ENCODE measurements around the gene NFKB1.
"Not testable (repeated sequence)": the region's sequence is repeated elsewhere in the genome, so short reads cannot be mapped to it uniquely, and the experiment has no call there.

Gene NFKB1

GRCh38 chr4:102566426-102566825 lies 65.3 kb downstream of the NFKB1 start:
- no peak for DNase-seq (ENCODE audit: low spot score)
- TF ChIP-seq, protein P1, sequence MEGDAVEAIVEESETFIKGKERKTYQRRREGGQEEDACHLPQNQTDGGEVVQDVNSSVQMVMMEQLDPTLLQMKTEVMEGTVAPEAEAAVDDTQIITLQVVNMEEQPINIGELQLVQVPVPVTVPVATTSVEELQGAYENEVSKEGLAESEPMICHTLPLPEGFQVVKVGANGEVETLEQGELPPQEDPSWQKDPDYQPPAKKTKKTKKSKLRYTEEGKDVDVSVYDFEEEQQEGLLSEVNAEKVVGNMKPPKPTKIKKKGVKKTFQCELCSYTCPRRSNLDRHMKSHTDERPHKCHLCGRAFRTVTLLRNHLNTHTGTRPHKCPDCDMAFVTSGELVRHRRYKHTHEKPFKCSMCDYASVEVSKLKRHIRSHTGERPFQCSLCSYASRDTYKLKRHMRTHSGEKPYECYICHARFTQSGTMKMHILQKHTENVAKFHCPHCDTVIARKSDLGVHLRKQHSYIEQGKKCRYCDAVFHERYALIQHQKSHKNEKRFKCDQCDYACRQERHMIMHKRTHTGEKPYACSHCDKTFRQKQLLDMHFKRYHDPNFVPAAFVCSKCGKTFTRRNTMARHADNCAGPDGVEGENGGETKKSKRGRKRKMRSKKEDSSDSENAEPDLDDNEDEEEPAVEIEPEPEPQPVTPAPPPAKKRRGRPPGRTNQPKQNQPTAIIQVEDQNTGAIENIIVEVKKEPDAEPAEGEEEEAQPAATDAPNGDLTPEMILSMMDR (IDR thresholded peaks at IDR 0.05; ENCODE audit: extremely low read depth, missing control alignments): no peak

- DNase-seq (ENCODE audit: low spot score): no peak
- TF ChIP-seq, protein P1 (IDR thresholded peaks at IDR 0.05; ENCODE audit: extremely low read depth, missing control alignments): no peak
These were observed 66.3 kb downstream of the NFKB1 start for GRCh38 chr4:102567427-102567826.

DNA sequence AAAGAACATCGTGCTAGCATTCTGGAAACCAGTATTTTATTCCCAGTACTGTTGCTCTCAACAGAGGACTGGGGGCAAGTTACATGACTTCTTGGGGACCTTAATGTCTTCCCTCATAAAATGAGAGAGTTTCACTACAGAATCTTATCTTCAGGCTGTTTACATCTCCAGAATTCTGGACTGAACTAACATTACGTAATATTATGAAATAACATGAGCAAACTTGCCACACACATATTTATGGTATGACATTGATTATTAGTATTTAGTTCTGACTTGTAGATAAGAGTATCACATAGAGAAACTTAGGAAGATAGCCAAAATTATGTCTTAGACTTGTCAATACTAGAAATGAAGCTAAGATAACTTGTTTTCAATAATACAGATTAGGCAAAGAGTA lies 68.0 kb downstream of the NFKB1 start:
- DNase-seq (ENCODE audit: low spot score): no peak
- TF ChIP-seq, protein P1 (IDR thresholded peaks at IDR 0.05; ENCODE audit: extremely low read depth, missing control alignments): no peak

DNA sequence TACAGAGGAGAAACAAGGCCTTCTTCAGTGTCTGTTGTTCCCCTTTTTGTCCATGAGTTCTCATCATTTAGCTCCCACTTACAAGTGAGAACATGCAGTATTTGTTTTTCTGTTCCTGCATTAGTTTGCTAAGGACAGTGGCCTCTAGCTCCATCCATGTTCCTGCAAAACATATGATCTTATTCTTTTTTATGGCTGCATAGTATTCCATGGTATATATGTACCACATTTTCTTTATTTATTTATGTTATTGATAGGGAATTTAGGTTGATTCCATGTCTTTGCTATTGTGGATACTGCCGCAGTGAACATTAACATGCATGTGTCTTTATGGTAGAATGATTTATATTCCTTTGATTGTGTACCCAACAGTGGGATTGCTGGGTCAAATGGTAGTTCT lies 69.1 kb downstream of the NFKB1 start:
- DNase-seq (ENCODE audit: low spot score): not testable (repeated sequence)

DNA sequence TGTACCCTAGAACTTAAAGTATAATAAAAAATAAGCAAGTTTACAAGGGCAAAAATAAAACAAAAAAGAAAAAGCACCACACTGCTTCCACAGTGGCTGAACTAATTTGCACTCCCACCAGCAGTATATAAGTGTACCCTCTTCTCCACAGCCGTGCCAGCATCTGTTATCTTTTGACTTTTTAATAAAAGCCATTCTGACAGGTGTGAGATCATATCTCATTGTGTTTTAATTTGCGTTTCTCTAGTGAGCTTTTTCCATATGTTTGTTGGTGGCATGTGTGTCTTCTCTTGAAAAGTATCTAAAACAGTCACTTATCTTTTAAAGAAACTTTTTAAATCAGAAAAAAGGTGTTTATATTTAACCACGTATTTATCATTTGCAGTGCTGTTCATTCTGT lies 71.3 kb downstream of the NFKB1 start:
- DNase-seq (ENCODE audit: low spot score): no peak
- TF ChIP-seq, protein P1 (IDR thresholded peaks at IDR 0.05; ENCODE audit: extremely low read depth, missing control alignments): no peak

GRCh38 chr4:102574317-102574716 lies 73.2 kb downstream of the NFKB1 start:
- TF ChIP-seq, protein P1 (IDR thresholded peaks at IDR 0.05; ENCODE audit: extremely low read depth, missing control alignments): no peak
- DNase-seq (ENCODE audit: low spot score): no peak

- DNase-seq (ENCODE audit: low spot score): no peak
- TF ChIP-seq, protein P1 (IDR thresholded peaks at IDR 0.05; ENCODE audit: extremely low read depth, missing control alignments): no peak
These were observed 74.4 kb downstream of the NFKB1 start for GRCh38 chr4:102575369-102576129.

DNA sequence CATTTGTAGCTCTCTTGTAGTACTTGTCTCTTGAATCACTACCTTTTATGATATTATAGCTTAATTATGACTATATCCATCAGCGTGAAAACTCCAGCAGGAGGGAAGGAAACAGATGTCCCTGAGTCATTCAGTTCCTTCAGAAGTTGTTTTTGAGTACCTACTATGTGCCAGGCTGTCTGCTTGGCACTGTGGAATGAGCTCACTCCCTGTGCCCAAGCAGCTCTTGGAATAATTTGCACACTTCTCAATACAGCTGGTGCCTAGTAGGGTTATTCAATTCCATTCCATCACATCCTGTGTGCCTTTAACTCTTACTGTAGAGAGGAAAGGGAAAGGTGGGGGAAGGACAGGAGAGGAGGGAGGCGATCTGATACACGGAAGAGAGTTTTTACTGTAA lies 77.1 kb downstream of the NFKB1 start:
- DNase-seq (ENCODE audit: low spot score): no peak
- TF ChIP-seq, protein P1 (IDR thresholded peaks at IDR 0.05; ENCODE audit: extremely low read depth, missing control alignments): no peak
